Iris pigment epithelial cell (primary cell): ENCODE measurements around the gene DPT.
A peak's percentile ranks its signal among the peaks of the same experiment; 100 is the strongest.

Experiments
- DNase-seq: peaks from one replicate; pipeline ENCODE4 v3.0.0-alpha.2; 2011; ENCODE audit warnings: low read depth

DPT gene

GRCh38 chr1:168735974-168736373 lies 7.0 kb upstream of the DPT start:
- no peak for DNase-seq

- no peak for DNase-seq
Measured at GRCh38 chr1:168734946-168735345, 5.9 kb upstream of the DPT start.

- no peak for DNase-seq
Measured at GRCh38 chr1:168734271-168734670, 5.3 kb upstream of the DPT start.

GRCh38 chr1:168733241-168733640 lies 4.2 kb upstream of the DPT start:
- no peak for DNase-seq

- DNase-seq: no peak
Measured at GRCh38 chr1:168732736-168733135, 3.7 kb upstream of the DPT start.

- DNase-seq: no peak
Measured at GRCh38 chr1:168731244-168731953, 2.4 kb upstream of the DPT start.

- DNase-seq: no peak
Measured at GRCh38 chr1:168729405-168729802, 398 bp upstream of the DPT start.

- DNase-seq: no peak
Measured at GRCh38 chr1:168726719-168727118, 2.3 kb downstream of the DPT start.

- DNase-seq: no peak
Measured at GRCh38 chr1:168726281-168726680, 2.7 kb downstream of the DPT start.

GRCh38 chr1:168725831-168726230 lies 3.2 kb downstream of the DPT start:
- DNase-seq: no peak

GRCh38 chr1:168725060-168725459 lies 3.9 kb downstream of the DPT start:
- no peak for DNase-seq

GRCh38 chr1:168723000-168723399 lies 6.0 kb downstream of the DPT start:
- DNase-seq: no peak

GRCh38 chr1:168720839-168721238 lies 8.2 kb downstream of the DPT start:
- DNase-seq: no peak

- no peak for DNase-seq
Measured at GRCh38 chr1:168719306-168720111, 9.5 kb downstream of the DPT start.

- DNase-seq: no peak
Measured at GRCh38 chr1:168717906-168718891, 10.8 kb downstream of the DPT start.

- DNase-seq: no peak
Measured at GRCh38 chr1:168714012-168714411, 15.0 kb downstream of the DPT start.

- DNase-seq: peak; percentile 40
Measured at GRCh38 chr1:168709405-168710363, 19.3 kb downstream of the DPT start.

- DNase-seq: no peak
Measured at GRCh38 chr1:168708698-168709404, 20.2 kb downstream of the DPT start.

- DNase-seq: no peak
Measured at GRCh38 chr1:168706391-168706992, 22.5 kb downstream of the DPT start.
